ENCODE results near the gene DMXL2. TPM values are rescaled to one million over a fixed set of nuclear protein-coding genes. Genes with fewer than 3 reads are reported as not detected.

DMXL2 gene
- total and polyA plus RNA-seq, 2 donors, result 18.9 to 34.8 TPM

- DNase-seq (ENCODE audit: low read depth in 6 of 9, low spot score in 9 of 9), result no peak
These were observed 12.1 kb upstream of the DMXL2 start for GRCh38 chr15:51634591-51635198.

GRCh38 chr15:51629612-51630011 is 7.0 kb upstream of the DMXL2 start:
- Histone ChIP-seq H3K9me3 (ENCODE audit: control insufficient read depth in 2 of 2, insufficient read depth in 1 of 2, low read length in 1 of 2) (no peaks in the 10 kb centered on the region), H3K4me1 (ENCODE audit: control insufficient read depth in 2 of 2, insufficient read depth in 2 of 2, low read length in 2 of 2) (no peaks in the 10 kb centered on the region), H3K4me3 (ENCODE audit: low read length in 2 of 2) (no peak overlapping the region), H3K36me3 (ENCODE audit: control insufficient read depth in 2 of 2, insufficient read depth in 2 of 2, low read length in 1 of 2) (no peaks in the 10 kb centered on the region), H3K27me3 (ENCODE audit: control insufficient read depth in 2 of 2, insufficient read depth in 1 of 2, low read length in 1 of 2) (no peaks in the 10 kb centered on the region), H3K27ac (ENCODE audit: low read depth in 1 of 2, low read length in 1 of 2) (no peak overlapping the region)
- DNase-seq (ENCODE audit: low read depth in 6 of 9, low spot score in 9 of 9), result no peak
- 96% methylated on average over 1 of the region's 1 CpG for WGBS

More at GRCh38 chr15:51634591-51635198, 12.1 kb upstream of the DMXL2 start:
- Histone ChIP-seq H3K27ac (ENCODE audit: low read depth in 1 of 2, low read length in 1 of 2) (no peak overlapping the region), H3K27me3 (ENCODE audit: control insufficient read depth in 2 of 2, insufficient read depth in 1 of 2, low read length in 1 of 2) (no peaks in the 10 kb centered on the region), H3K4me1 (ENCODE audit: control insufficient read depth in 2 of 2, insufficient read depth in 2 of 2, low read length in 2 of 2) (no peaks in the 10 kb centered on the region), H3K9me3 (ENCODE audit: control insufficient read depth in 2 of 2, insufficient read depth in 1 of 2, low read length in 1 of 2) (no peaks in the 10 kb centered on the region), H3K4me3 (ENCODE audit: low read length in 2 of 2) (no peak overlapping the region), H3K36me3 (ENCODE audit: control insufficient read depth in 2 of 2, insufficient read depth in 2 of 2, low read length in 1 of 2) (no peaks in the 10 kb centered on the region)
- WGBS, result 69% methylated on average over 3 of the region's 3 CpGs

- Histone ChIP-seq H3K27me3 (ENCODE audit: control insufficient read depth in 2 of 2, insufficient read depth in 1 of 2, low read length in 1 of 2) (no peaks in the 10 kb centered on the region), H3K9me3 (ENCODE audit: control insufficient read depth in 2 of 2, insufficient read depth in 1 of 2, low read length in 1 of 2) (no peaks in the 10 kb centered on the region), H3K27ac (ENCODE audit: low read depth in 1 of 2, low read length in 1 of 2) (no peak overlapping the region), H3K4me3 (ENCODE audit: low read length in 2 of 2) (no peak overlapping the region), H3K4me1 (ENCODE audit: control insufficient read depth in 2 of 2, insufficient read depth in 2 of 2, low read length in 2 of 2) (peaks cover 3 to 8% of the 10 kb centered on the region in 2 donors), H3K36me3 (ENCODE audit: control insufficient read depth in 2 of 2, insufficient read depth in 2 of 2, low read length in 1 of 2) (no peaks in the 10 kb centered on the region)
- no peak for DNase-seq (ENCODE audit: low read depth in 6 of 9, low spot score in 9 of 9)
- 65% methylated on average over 1 of the region's 1 CpG for WGBS
These were observed 2.7 kb upstream of the DMXL2 start for GRCh38 chr15:51625236-51625635.

- no peak overlapping the region for H3K27ac ChIP-seq (ENCODE audit: low read depth in 1 of 2, low read length in 1 of 2)
- no peaks in the 10 kb centered on the region for H3K9me3 ChIP-seq (ENCODE audit: control insufficient read depth in 2 of 2, insufficient read depth in 1 of 2, low read length in 1 of 2)
- peaks cover 3 to 8% of the 10 kb centered on the region in 2 donors for H3K4me1 ChIP-seq (ENCODE audit: control insufficient read depth in 2 of 2, insufficient read depth in 2 of 2, low read length in 2 of 2)
- DNase-seq (ENCODE audit: low read depth in 6 of 9, low spot score in 9 of 9), result no peak
- H3K27me3 ChIP-seq (ENCODE audit: control insufficient read depth in 2 of 2, insufficient read depth in 1 of 2, low read length in 1 of 2), result no peaks in the 10 kb centered on the region
- H3K4me3 ChIP-seq (ENCODE audit: low read length in 2 of 2), result no peak overlapping the region
- H3K36me3 ChIP-seq (ENCODE audit: control insufficient read depth in 2 of 2, insufficient read depth in 2 of 2, low read length in 1 of 2), result no peaks in the 10 kb centered on the region
- WGBS, result 93% methylated on average over 4 of the region's 4 CpGs
These were observed 1.5 kb upstream of the DMXL2 start for GRCh38 chr15:51624022-51624421.

GRCh38 chr15:51623386-51623938 is 891 bp upstream of the DMXL2 start:
- H3K4me1 ChIP-seq (ENCODE audit: control insufficient read depth in 2 of 2, insufficient read depth in 2 of 2, low read length in 2 of 2), result peaks cover 3 to 8% of the 10 kb centered on the region in 2 donors
- no peaks in the 10 kb centered on the region for H3K9me3 ChIP-seq (ENCODE audit: control insufficient read depth in 2 of 2, insufficient read depth in 1 of 2, low read length in 1 of 2)
- H3K4me3 ChIP-seq (ENCODE audit: low read length in 2 of 2), result peak overlapping the region; percentile 81 to 89
- 4% methylated on average over 8 of the region's 8 CpGs for WGBS
- no peaks in the 10 kb centered on the region for H3K36me3 ChIP-seq (ENCODE audit: control insufficient read depth in 2 of 2, insufficient read depth in 2 of 2, low read length in 1 of 2)
- DNase-seq (ENCODE audit: low read depth in 6 of 9, low spot score in 9 of 9), result peak in 2 of 9 donors; percentile 3 to 10
- H3K27ac ChIP-seq (ENCODE audit: low read depth in 1 of 2, low read length in 1 of 2), result peak overlapping the region in 1 of 2 donors; percentile 49
- H3K27me3 ChIP-seq (ENCODE audit: control insufficient read depth in 2 of 2, insufficient read depth in 1 of 2, low read length in 1 of 2), result no peaks in the 10 kb centered on the region

- under 1% methylated on average over 44 of the region's 44 CpGs for WGBS
- no peaks in the 10 kb centered on the region for H3K27me3 ChIP-seq (ENCODE audit: control insufficient read depth in 2 of 2, insufficient read depth in 1 of 2, low read length in 1 of 2)
- H3K27ac ChIP-seq (ENCODE audit: low read depth in 1 of 2, low read length in 1 of 2), result peak overlapping the region; percentile 77 to 78
- H3K9me3 ChIP-seq (ENCODE audit: control insufficient read depth in 2 of 2, insufficient read depth in 1 of 2, low read length in 1 of 2), result no peaks in the 10 kb centered on the region
- DNase-seq (ENCODE audit: low read depth in 6 of 9, low spot score in 9 of 9), result peak in 8 of 9 donors; percentile 6 to 65 (median 40)
- H3K36me3 ChIP-seq (ENCODE audit: control insufficient read depth in 2 of 2, insufficient read depth in 2 of 2, low read length in 1 of 2), result no peaks in the 10 kb centered on the region
- peaks cover 3 to 8% of the 10 kb centered on the region in 2 donors for H3K4me1 ChIP-seq (ENCODE audit: control insufficient read depth in 2 of 2, insufficient read depth in 2 of 2, low read length in 2 of 2)
- H3K4me3 ChIP-seq (ENCODE audit: low read length in 2 of 2), result peak overlapping the region; percentile 81 to 89
These were observed 501 bp downstream of the DMXL2 start for GRCh38 chr15:51621936-51622603.

GRCh38 chr15:51621155-51621765 is 1.3 kb downstream of the DMXL2 start:
- WGBS, result 52% methylated on average over 6 of the region's 6 CpGs
- no peaks in the 10 kb centered on the region for H3K27me3 ChIP-seq (ENCODE audit: control insufficient read depth in 2 of 2, insufficient read depth in 1 of 2, low read length in 1 of 2)
- H3K9me3 ChIP-seq (ENCODE audit: control insufficient read depth in 2 of 2, insufficient read depth in 1 of 2, low read length in 1 of 2), result no peaks in the 10 kb centered on the region
- no peaks in the 10 kb centered on the region for H3K36me3 ChIP-seq (ENCODE audit: control insufficient read depth in 2 of 2, insufficient read depth in 2 of 2, low read length in 1 of 2)
- H3K4me3 ChIP-seq (ENCODE audit: low read length in 2 of 2), result peak overlapping the region; percentile 81 to 89
- H3K27ac ChIP-seq (ENCODE audit: low read depth in 1 of 2, low read length in 1 of 2), result peak overlapping the region in 1 of 2 donors; percentile 78
- no peak for DNase-seq (ENCODE audit: low read depth in 6 of 9, low spot score in 9 of 9)
- peaks cover 3 to 8% of the 10 kb centered on the region in 2 donors for H3K4me1 ChIP-seq (ENCODE audit: control insufficient read depth in 2 of 2, insufficient read depth in 2 of 2, low read length in 2 of 2)

GRCh38 chr15:51620641-51621040 is 1.9 kb downstream of the DMXL2 start:
- no peaks in the 10 kb centered on the region for H3K36me3 ChIP-seq (ENCODE audit: control insufficient read depth in 2 of 2, insufficient read depth in 2 of 2, low read length in 1 of 2)
- no peak overlapping the region for H3K4me3 ChIP-seq (ENCODE audit: low read length in 2 of 2)
- peaks cover 3 to 8% of the 10 kb centered on the region in 2 donors for H3K4me1 ChIP-seq (ENCODE audit: control insufficient read depth in 2 of 2, insufficient read depth in 2 of 2, low read length in 2 of 2)
- WGBS, result 13% methylated on average over 4 of the region's 4 CpGs
- no peak overlapping the region for H3K27ac ChIP-seq (ENCODE audit: low read depth in 1 of 2, low read length in 1 of 2)
- no peaks in the 10 kb centered on the region for H3K27me3 ChIP-seq (ENCODE audit: control insufficient read depth in 2 of 2, insufficient read depth in 1 of 2, low read length in 1 of 2)
- DNase-seq (ENCODE audit: low read depth in 6 of 9, low spot score in 9 of 9), result no peak
- H3K9me3 ChIP-seq (ENCODE audit: control insufficient read depth in 2 of 2, insufficient read depth in 1 of 2, low read length in 1 of 2), result no peaks in the 10 kb centered on the region

GRCh38 chr15:51620122-51620521 is 2.4 kb downstream of the DMXL2 start:
- 93% methylated on average over 3 of the region's 3 CpGs for WGBS
- Histone ChIP-seq H3K4me1 (ENCODE audit: control insufficient read depth in 2 of 2, insufficient read depth in 2 of 2, low read length in 2 of 2) (peaks cover 3 to 8% of the 10 kb centered on the region in 2 donors), H3K36me3 (ENCODE audit: control insufficient read depth in 2 of 2, insufficient read depth in 2 of 2, low read length in 1 of 2) (no peaks in the 10 kb centered on the region), H3K4me3 (ENCODE audit: low read length in 2 of 2) (no peak overlapping the region), H3K9me3 (ENCODE audit: control insufficient read depth in 2 of 2, insufficient read depth in 1 of 2, low read length in 1 of 2) (no peaks in the 10 kb centered on the region), H3K27ac (ENCODE audit: low read depth in 1 of 2, low read length in 1 of 2) (no peak overlapping the region), H3K27me3 (ENCODE audit: control insufficient read depth in 2 of 2, insufficient read depth in 1 of 2, low read length in 1 of 2) (no peaks in the 10 kb centered on the region)
- DNase-seq (ENCODE audit: low read depth in 6 of 9, low spot score in 9 of 9), result no peak

Data from thymus (tissue), 11 donors.